ENCODE results near the gene DAPK1.

DAPK1 gene

GRCh38 chr9:87686520-87687090, 188.9 kb downstream of the DAPK1 start:
- no peak for DNase-seq (ENCODE audit: low spot score)

GRCh38 chr9:87687207-87687606, 189.5 kb downstream of the DAPK1 start:
- no peak for DNase-seq (ENCODE audit: low spot score)

GRCh38 chr9:87694236-87694755, 196.6 kb downstream of the DAPK1 start:
- no peak for DNase-seq (ENCODE audit: low spot score)

GRCh38 chr9:87695523-87695922, 197.9 kb downstream of the DAPK1 start:
- DNase-seq (ENCODE audit: low spot score) = no peak

GRCh38 chr9:87696641-87697040, 199.0 kb downstream of the DAPK1 start:
- DNase-seq (ENCODE audit: low spot score) = no peak

- no peak for DNase-seq (ENCODE audit: low spot score)
These were observed 200.6 kb downstream of the DAPK1 start for GRCh38 chr9:87698069-87698809.

- no peak for DNase-seq (ENCODE audit: low spot score)
These were observed 202.2 kb downstream of the DAPK1 start for GRCh38 chr9:87699835-87700234.

GRCh38 chr9:87701491-87701890, 203.8 kb downstream of the DAPK1 start:
- no peak for DNase-seq (ENCODE audit: low spot score)

- DNase-seq (ENCODE audit: low spot score) = peak; percentile 46
These were observed 204.3 kb downstream of the DAPK1 start for GRCh38 chr9:87701931-87702421.

- peak; percentile 70 for DNase-seq (ENCODE audit: low spot score)
These were observed 205.3 kb downstream of the DAPK1 start for GRCh38 chr9:87702921-87703320.

GRCh38 chr9:87703636-87704276, 206.1 kb downstream of the DAPK1 start:
- peak; percentile 64 for DNase-seq (ENCODE audit: low spot score)

GRCh38 chr9:87704342-87704741, 206.7 kb downstream of the DAPK1 start:
- DNase-seq (ENCODE audit: low spot score) = no peak

- no peak for DNase-seq (ENCODE audit: low spot score)
These were observed 208.5 kb downstream of the DAPK1 start for GRCh38 chr9:87706066-87706739.

- no peak for DNase-seq (ENCODE audit: low spot score)
These were observed 210.3 kb downstream of the DAPK1 start for GRCh38 chr9:87707805-87708506.

GRCh38 chr9:87708546-87708945, 210.9 kb downstream of the DAPK1 start:
- no peak for DNase-seq (ENCODE audit: low spot score)

- DNase-seq (ENCODE audit: low spot score) = no peak
These were observed 211.5 kb downstream of the DAPK1 start for GRCh38 chr9:87708986-87709728.

GRCh38 chr9:87710443-87710842, 212.8 kb downstream of the DAPK1 start:
- DNase-seq (ENCODE audit: low spot score) = no peak

GRCh38 chr9:87711857-87712800, 214.5 kb downstream of the DAPK1 start:
- DNase-seq (ENCODE audit: low spot score) = peak; percentile 90

- DNase-seq (ENCODE audit: low spot score) = no peak
These were observed 215.2 kb downstream of the DAPK1 start for GRCh38 chr9:87712801-87713277.
